ENCODE data around the gene RALGAPA1. TPM values are rescaled to one million over a fixed set of nuclear protein-coding genes. Genes with fewer than 3 reads are reported as not detected.

Gene RALGAPA1
- total RNA-seq, 1 experiment from 2014 or later, result 31.7 TPM

GRCh38 chr14:35631071-35631805 is 177.9 kb downstream of the RALGAPA1 start:
- ChIA-PET POLR2A (no interaction called here), CTCF (interaction anchor here (0.6 kb wide), 1 partner anchor 192 kb away, joined by 4 read pairs; no protein-coding TSS in a partner anchor)
- H3K4me3 Mint-ChIP-seq, result no peak overlapping the region
- H3K27me3 Mint-ChIP-seq (ENCODE audit: low read depth), result no peaks in the 10 kb centered on the region
- TF ChIP-seq ZNF121 (CRISPR knock-in tag; IDR thresholded peaks at IDR 0.05) (no peak), NR1H2 (CRISPR knock-in tag; IDR thresholded peaks at IDR 0.05) (no peak), CREB1 (CRISPR knock-in tag; IDR thresholded peaks at IDR 0.05) (no peak), CBFB (CRISPR knock-in tag; IDR thresholded peaks at IDR 0.05; ENCODE audit: low read depth) (no peak), ZNF416 (CRISPR knock-in tag; IDR thresholded peaks at IDR 0.05) (no peak), MXD4 (CRISPR knock-in tag; IDR thresholded peaks at IDR 0.05; ENCODE audit: borderline replicate concordance) (no peak), ARID4B (CRISPR knock-in tag; IDR thresholded peaks at IDR 0.05; ENCODE audit: borderline replicate concordance) (no peak), SMAD3 (CRISPR knock-in tag; IDR thresholded peaks at IDR 0.05; ENCODE audit: borderline replicate concordance) (no peak), CREM (CRISPR knock-in tag; IDR thresholded peaks at IDR 0.05) (no peak), GRHL2 (CRISPR knock-in tag; IDR thresholded peaks at IDR 0.05; ENCODE audit: insufficient replicate concordance, severe bottlenecking) (no peak), ZNF232 (CRISPR knock-in tag; IDR thresholded peaks at IDR 0.05) (no peak)
- TF ChIP-seq, protein P1, sequence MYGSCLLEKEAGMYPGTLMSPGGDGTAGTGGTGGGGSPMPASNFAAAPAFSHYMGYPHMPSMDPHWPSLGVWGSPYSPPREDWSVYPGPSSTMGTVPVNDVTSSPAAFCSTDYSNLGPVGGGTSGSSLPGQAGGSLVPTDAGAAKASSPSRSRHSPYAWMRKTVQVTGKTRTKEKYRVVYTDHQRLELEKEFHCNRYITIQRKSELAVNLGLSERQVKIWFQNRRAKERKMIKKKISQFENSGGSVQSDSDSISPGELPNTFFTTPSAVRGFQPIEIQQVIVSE (CRISPR knock-in tag; IDR thresholded peaks at IDR 0.05; ENCODE audit: borderline replicate concordance), result no peak
- TF ChIP-seq, protein P2, sequence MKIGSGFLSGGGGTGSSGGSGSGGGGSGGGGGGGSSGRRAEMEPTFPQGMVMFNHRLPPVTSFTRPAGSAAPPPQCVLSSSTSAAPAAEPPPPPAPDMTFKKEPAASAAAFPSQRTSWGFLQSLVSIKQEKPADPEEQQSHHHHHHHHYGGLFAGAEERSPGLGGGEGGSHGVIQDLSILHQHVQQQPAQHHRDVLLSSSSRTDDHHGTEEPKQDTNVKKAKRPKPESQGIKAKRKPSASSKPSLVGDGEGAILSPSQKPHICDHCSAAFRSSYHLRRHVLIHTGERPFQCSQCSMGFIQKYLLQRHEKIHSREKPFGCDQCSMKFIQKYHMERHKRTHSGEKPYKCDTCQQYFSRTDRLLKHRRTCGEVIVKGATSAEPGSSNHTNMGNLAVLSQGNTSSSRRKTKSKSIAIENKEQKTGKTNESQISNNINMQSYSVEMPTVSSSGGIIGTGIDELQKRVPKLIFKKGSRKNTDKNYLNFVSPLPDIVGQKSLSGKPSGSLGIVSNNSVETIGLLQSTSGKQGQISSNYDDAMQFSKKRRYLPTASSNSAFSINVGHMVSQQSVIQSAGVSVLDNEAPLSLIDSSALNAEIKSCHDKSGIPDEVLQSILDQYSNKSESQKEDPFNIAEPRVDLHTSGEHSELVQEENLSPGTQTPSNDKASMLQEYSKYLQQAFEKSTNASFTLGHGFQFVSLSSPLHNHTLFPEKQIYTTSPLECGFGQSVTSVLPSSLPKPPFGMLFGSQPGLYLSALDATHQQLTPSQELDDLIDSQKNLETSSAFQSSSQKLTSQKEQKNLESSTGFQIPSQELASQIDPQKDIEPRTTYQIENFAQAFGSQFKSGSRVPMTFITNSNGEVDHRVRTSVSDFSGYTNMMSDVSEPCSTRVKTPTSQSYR (CRISPR knock-in tag; IDR thresholded peaks at IDR 0.05), result no peak
- no peaks in the 10 kb centered on the region for H3K36me3 Mint-ChIP-seq
- no peak for DNase-seq (ENCODE audit: low spot score)
- peaks cover 5% of the 10 kb centered on the region for H3K4me1 Mint-ChIP-seq
- H3K27ac Mint-ChIP-seq, result no peak overlapping the region
- ATAC-seq, result no peak
- no peaks in the 10 kb centered on the region for H3K9me3 Mint-ChIP-seq

DNA sequence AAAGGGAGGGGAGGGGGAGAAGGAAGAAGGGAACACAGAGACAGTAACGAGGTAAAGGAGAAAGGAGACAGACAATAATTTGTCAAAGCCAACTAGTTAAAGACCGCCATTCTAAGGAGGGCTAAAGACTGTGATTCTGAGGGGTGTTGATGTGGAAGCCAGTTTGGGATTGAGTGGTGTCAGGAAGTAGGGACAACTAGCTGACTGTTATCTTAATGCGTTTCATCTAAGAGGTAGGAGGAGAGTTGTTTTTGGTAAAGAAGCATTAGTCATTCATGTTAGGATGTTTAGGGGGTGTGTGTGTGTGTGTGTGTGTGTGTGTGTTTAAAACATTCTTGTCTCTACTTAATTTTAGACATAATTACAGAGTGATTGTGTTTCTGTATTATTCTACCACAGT is 180.1 kb downstream of the RALGAPA1 start:
- ChIA-PET CTCF (no interaction called here), POLR2A (no interaction called here)
- peaks cover 5% of the 10 kb centered on the region for H3K4me1 Mint-ChIP-seq
- H3K27ac Mint-ChIP-seq, result no peak overlapping the region
- H3K27me3 Mint-ChIP-seq (ENCODE audit: low read depth), result no peaks in the 10 kb centered on the region
- ATAC-seq, result no peak
- H3K9me3 Mint-ChIP-seq, result no peaks in the 10 kb centered on the region
- no peak overlapping the region for H3K4me3 Mint-ChIP-seq
- no peaks in the 10 kb centered on the region for H3K36me3 Mint-ChIP-seq
- no peak for DNase-seq (ENCODE audit: low spot score)
- TF ChIP-seq CREM (CRISPR knock-in tag; IDR thresholded peaks at IDR 0.05), result no peak
- no peak for TF ChIP-seq ZNF671 (CRISPR knock-in tag; IDR thresholded peaks at IDR 0.05)
- no peak for TF ChIP-seq OVOL2 (CRISPR knock-in tag; IDR thresholded peaks at IDR 0.05; ENCODE audit: borderline replicate concordance)
- TF ChIP-seq ZNF532 (CRISPR knock-in tag; IDR thresholded peaks at IDR 0.05; ENCODE audit: borderline replicate concordance), result no peak
- no peak for TF ChIP-seq ATF6 (CRISPR knock-in tag; IDR thresholded peaks at IDR 0.05)
- TF ChIP-seq NFE2L1 (CRISPR knock-in tag; IDR thresholded peaks at IDR 0.05), result no peak
- TF ChIP-seq EMX1 (CRISPR knock-in tag; IDR thresholded peaks at IDR 0.05), result no peak
- no peak for TF ChIP-seq TCF7 (CRISPR knock-in tag; IDR thresholded peaks at IDR 0.05; ENCODE audit: low read depth)
- no peak for TF ChIP-seq ETV6 (CRISPR knock-in tag; IDR thresholded peaks at IDR 0.05)
- TF ChIP-seq ZNF396 (CRISPR knock-in tag; IDR thresholded peaks at IDR 0.05; ENCODE audit: borderline replicate concordance), result no peak

All from WTC11 (cell line).